ENCODE results near the gene AOPEP.

DNA sequence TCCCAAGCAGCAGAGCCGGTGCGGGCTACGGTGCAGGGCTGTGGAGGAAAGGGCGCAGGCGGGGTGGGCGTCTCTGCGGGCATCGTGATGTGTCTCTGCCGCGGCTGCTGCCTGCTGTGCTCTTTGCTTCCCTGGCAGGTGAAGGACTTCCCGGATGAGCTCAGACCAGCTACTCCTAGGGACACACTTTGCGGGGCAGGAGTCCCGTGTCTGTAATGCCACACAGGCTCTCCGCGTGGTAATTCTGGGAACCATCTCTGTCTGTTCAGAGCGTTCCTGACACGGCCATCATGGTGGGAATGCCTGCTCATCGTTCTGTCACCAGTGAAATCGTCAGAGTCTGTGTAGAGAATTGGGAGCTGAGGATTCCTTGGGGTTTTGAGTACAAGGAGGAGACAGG is 355.5 kb downstream of the AOPEP start:
- TF ChIP-seq, protein P1, sequence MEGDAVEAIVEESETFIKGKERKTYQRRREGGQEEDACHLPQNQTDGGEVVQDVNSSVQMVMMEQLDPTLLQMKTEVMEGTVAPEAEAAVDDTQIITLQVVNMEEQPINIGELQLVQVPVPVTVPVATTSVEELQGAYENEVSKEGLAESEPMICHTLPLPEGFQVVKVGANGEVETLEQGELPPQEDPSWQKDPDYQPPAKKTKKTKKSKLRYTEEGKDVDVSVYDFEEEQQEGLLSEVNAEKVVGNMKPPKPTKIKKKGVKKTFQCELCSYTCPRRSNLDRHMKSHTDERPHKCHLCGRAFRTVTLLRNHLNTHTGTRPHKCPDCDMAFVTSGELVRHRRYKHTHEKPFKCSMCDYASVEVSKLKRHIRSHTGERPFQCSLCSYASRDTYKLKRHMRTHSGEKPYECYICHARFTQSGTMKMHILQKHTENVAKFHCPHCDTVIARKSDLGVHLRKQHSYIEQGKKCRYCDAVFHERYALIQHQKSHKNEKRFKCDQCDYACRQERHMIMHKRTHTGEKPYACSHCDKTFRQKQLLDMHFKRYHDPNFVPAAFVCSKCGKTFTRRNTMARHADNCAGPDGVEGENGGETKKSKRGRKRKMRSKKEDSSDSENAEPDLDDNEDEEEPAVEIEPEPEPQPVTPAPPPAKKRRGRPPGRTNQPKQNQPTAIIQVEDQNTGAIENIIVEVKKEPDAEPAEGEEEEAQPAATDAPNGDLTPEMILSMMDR (IDR thresholded peaks at IDR 0.05), result no peak
- TF ChIP-seq, protein P2, sequence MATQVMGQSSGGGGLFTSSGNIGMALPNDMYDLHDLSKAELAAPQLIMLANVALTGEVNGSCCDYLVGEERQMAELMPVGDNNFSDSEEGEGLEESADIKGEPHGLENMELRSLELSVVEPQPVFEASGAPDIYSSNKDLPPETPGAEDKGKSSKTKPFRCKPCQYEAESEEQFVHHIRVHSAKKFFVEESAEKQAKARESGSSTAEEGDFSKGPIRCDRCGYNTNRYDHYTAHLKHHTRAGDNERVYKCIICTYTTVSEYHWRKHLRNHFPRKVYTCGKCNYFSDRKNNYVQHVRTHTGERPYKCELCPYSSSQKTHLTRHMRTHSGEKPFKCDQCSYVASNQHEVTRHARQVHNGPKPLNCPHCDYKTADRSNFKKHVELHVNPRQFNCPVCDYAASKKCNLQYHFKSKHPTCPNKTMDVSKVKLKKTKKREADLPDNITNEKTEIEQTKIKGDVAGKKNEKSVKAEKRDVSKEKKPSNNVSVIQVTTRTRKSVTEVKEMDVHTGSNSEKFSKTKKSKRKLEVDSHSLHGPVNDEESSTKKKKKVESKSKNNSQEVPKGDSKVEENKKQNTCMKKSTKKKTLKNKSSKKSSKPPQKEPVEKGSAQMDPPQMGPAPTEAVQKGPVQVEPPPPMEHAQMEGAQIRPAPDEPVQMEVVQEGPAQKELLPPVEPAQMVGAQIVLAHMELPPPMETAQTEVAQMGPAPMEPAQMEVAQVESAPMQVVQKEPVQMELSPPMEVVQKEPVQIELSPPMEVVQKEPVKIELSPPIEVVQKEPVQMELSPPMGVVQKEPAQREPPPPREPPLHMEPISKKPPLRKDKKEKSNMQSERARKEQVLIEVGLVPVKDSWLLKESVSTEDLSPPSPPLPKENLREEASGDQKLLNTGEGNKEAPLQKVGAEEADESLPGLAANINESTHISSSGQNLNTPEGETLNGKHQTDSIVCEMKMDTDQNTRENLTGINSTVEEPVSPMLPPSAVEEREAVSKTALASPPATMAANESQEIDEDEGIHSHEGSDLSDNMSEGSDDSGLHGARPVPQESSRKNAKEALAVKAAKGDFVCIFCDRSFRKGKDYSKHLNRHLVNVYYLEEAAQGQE (IDR thresholded peaks at IDR 0.05; ENCODE audit: insufficient read depth in 1 of 2, low read depth in 2 of 2, low read length in 1 of 2), result no peak
- TF ChIP-seq POLR2AphosphoS5 (IDR thresholded peaks at IDR 0.05; ENCODE audit: low read depth, low read length), result no peak

All from Panc1 (cell line).